ENCODE measurements around the gene LRRFIP1. TPM values are rescaled to one million over a fixed set of nuclear protein-coding genes. Genes with fewer than 3 reads are reported as not detected.
"Not testable (repeated sequence)": the region's sequence is repeated elsewhere in the genome, so short reads cannot be mapped to it uniquely, and the experiment has no call there.

Gene LRRFIP1
- polyA plus RNA-seq, 1 donor (not counting 4 experiments of a cell fraction or from before 2014, with no cell fraction given): 115 TPM

DNA sequence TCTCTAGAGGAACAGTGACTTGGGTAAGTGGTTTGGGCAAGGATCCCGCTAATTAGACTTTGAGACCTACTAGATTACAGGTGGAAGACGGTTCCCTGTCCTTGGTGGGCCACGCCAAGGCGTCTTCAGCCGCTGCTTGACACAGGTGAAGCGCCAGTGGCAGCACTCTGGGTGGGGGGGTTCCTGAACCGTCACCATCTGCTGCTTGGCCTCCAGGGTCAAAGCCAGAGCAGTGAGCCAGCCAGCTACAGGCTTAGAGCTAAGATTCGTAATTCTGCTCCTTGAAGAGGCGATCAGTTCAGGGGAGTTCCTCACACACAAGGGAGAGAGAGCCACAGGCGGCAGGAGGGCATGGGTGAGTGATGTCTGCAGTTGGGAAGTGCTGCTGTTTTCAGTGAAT is 131.8 kb downstream of the LRRFIP1 start:
- dilution Hi-C loops (cut with MboI; ENCODE audit: extremely low pct_ligation_motif_present, low sequenced_read_pairs): no loop called here
- DNase-seq (ENCODE audit: low read depth, low spot score) (no peak), FAIRE-seq (no peak)
- Histone ChIP-seq H3K79me2 (ENCODE audit: control insufficient read depth, insufficient read depth, low read length) (no peaks in the 10 kb centered on the region), H2AFZ (ENCODE audit: control insufficient read depth, low read length) (no peak overlapping the region), H3K4me2 (ENCODE audit: control insufficient read depth, extremely low read depth, insufficient read depth, low read depth, low read length) (no peak overlapping the region), H3K4me1 (ENCODE audit: control insufficient read depth, extremely low read depth, insufficient read depth, low read length) (no peaks in the 10 kb centered on the region), H3K27ac (ENCODE audit: control insufficient read depth, insufficient read depth, low read length) (no peak overlapping the region), H3K27me3 (ENCODE audit: control insufficient read depth, extremely low read depth, insufficient read depth, low read length) (no peaks in the 10 kb centered on the region), H3K4me3 (ENCODE audit: control insufficient read depth in 2 of 3, extremely low read depth in 1 of 3, insufficient read depth in 2 of 3, low read depth in 1 of 3, low read length in 3 of 3) (no peak overlapping the region), H3K9ac (ENCODE audit: control insufficient read depth, extremely low read depth, insufficient read depth, low read length) (no peak overlapping the region), H4K20me1 (ENCODE audit: control insufficient read depth, extremely low read depth, insufficient read depth, low read length) (no peaks in the 10 kb centered on the region), H3K36me3 (ENCODE audit: control insufficient read depth in 2 of 2, extremely low read depth in 1 of 2, insufficient read depth in 2 of 2, low read length in 2 of 2) (peaks cover 40 to 58% of the 10 kb centered on the region in 2 experiments), H3K9me3 (ENCODE audit: control insufficient read depth, low read depth, low read length) (no peaks in the 10 kb centered on the region), H3K9me1 (ENCODE audit: control insufficient read depth, extremely low read depth, insufficient read depth, low read length) (no peaks in the 10 kb centered on the region)
- TF ChIP-seq, protein P1, sequence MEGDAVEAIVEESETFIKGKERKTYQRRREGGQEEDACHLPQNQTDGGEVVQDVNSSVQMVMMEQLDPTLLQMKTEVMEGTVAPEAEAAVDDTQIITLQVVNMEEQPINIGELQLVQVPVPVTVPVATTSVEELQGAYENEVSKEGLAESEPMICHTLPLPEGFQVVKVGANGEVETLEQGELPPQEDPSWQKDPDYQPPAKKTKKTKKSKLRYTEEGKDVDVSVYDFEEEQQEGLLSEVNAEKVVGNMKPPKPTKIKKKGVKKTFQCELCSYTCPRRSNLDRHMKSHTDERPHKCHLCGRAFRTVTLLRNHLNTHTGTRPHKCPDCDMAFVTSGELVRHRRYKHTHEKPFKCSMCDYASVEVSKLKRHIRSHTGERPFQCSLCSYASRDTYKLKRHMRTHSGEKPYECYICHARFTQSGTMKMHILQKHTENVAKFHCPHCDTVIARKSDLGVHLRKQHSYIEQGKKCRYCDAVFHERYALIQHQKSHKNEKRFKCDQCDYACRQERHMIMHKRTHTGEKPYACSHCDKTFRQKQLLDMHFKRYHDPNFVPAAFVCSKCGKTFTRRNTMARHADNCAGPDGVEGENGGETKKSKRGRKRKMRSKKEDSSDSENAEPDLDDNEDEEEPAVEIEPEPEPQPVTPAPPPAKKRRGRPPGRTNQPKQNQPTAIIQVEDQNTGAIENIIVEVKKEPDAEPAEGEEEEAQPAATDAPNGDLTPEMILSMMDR (optimal IDR thresholded peaks at IDR 0.05 in 1 of 3, IDR thresholded peaks at IDR 0.05 in 1 of 3, conservative IDR thresholded peaks at IDR 0.05 in 1 of 3; ENCODE audit: extremely low read depth in 1 of 3, insufficient read depth in 2 of 3, low read length in 3 of 3): no peak
- no peak for TF ChIP-seq EZH2 (IDR thresholded peaks at IDR 0.05; ENCODE audit: low read length)

DNA sequence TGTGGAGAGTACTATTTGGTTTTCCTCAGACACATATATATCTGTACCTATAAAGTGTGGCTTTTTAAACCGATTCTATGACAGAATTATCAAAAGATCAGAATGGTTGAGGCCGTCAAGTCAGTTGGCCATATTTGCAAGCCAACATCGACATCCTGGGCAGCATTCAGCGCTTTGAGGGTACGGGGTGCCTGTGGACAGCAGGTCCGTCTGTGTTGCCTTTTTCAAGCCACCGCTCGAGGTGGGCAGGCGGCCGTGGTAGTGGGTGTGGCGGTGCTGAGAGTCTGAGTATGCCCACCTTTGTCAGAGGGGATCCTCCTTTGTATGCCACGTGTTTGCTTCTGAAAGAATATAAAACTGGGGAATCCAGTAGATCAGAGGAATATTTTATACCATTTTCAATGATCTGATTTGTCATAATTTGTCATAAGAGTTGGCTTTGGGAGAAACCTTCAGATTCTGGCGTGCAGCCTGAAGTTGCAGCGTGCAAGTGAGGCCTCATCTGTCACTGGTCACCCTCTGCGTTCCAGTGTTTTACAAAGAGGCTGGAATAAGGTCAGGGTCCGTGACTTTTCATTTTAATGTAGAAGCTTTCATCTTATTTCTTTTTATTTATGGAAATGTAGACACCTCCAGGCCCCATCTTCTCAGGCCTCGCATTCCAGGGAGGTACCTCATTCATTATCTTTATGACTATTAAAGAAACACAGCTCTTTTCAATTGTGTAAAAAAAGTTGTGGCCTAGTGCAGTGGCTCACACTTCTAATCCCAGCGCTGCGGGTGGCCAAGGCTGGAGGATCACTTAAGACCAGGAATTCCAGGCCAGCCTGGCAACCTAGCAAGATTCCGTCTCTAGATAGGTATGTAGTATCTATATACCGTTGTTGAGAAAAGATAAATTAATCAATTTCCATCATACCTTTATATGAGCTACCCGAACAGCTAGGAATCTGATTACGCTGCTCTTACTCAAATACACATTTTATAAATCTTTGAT is 133.4 kb downstream of the LRRFIP1 start:
- H3K9me3 ChIP-seq (ENCODE audit: control insufficient read depth, low read depth, low read length): no peaks in the 10 kb centered on the region
- dilution Hi-C loops (cut with MboI; ENCODE audit: extremely low pct_ligation_motif_present, low sequenced_read_pairs): no loop called here
- H3K79me2 ChIP-seq (ENCODE audit: control insufficient read depth, insufficient read depth, low read length): no peaks in the 10 kb centered on the region
- H3K36me3 ChIP-seq (ENCODE audit: control insufficient read depth in 2 of 2, extremely low read depth in 1 of 2, insufficient read depth in 2 of 2, low read length in 2 of 2): peaks cover 34 to 48% of the 10 kb centered on the region in 2 experiments
- H3K27ac ChIP-seq (ENCODE audit: control insufficient read depth, insufficient read depth, low read length): no peak overlapping the region
- no peak overlapping the region for H3K4me2 ChIP-seq (ENCODE audit: control insufficient read depth, extremely low read depth, insufficient read depth, low read depth, low read length)
- no peaks in the 10 kb centered on the region for H4K20me1 ChIP-seq (ENCODE audit: control insufficient read depth, extremely low read depth, insufficient read depth, low read length)
- no peak overlapping the region for H2AFZ ChIP-seq (ENCODE audit: control insufficient read depth, low read length)
- FAIRE-seq (no peak), DNase-seq (ENCODE audit: low read depth, low spot score) (no peak)
- H3K9me1 ChIP-seq (ENCODE audit: control insufficient read depth, extremely low read depth, insufficient read depth, low read length): no peaks in the 10 kb centered on the region
- no peak overlapping the region for H3K4me3 ChIP-seq (ENCODE audit: control insufficient read depth in 2 of 3, extremely low read depth in 1 of 3, insufficient read depth in 2 of 3, low read depth in 1 of 3, low read length in 3 of 3)
- H3K27me3 ChIP-seq (ENCODE audit: control insufficient read depth, extremely low read depth, insufficient read depth, low read length): no peaks in the 10 kb centered on the region
- no peak for TF ChIP-seq EZH2 (IDR thresholded peaks at IDR 0.05; ENCODE audit: low read length)
- TF ChIP-seq, protein P1 (optimal IDR thresholded peaks at IDR 0.05 in 1 of 3, IDR thresholded peaks at IDR 0.05 in 1 of 3, conservative IDR thresholded peaks at IDR 0.05 in 1 of 3; ENCODE audit: extremely low read depth in 1 of 3, insufficient read depth in 2 of 3, low read length in 3 of 3): no peak
- H3K9ac ChIP-seq (ENCODE audit: control insufficient read depth, extremely low read depth, insufficient read depth, low read length): no peak overlapping the region
- H3K4me1 ChIP-seq (ENCODE audit: control insufficient read depth, extremely low read depth, insufficient read depth, low read length): no peaks in the 10 kb centered on the region

GRCh38 chr2:237762291-237763182 is 135.2 kb downstream of the LRRFIP1 start:
- dilution Hi-C loops (cut with MboI; ENCODE audit: extremely low pct_ligation_motif_present, low sequenced_read_pairs); H3K4me2 ChIP-seq (ENCODE audit: control insufficient read depth, extremely low read depth, insufficient read depth, low read depth, low read length); H3K9me1 ChIP-seq (ENCODE audit: control insufficient read depth, extremely low read depth, insufficient read depth, low read length); H3K4me3 ChIP-seq (ENCODE audit: control insufficient read depth in 2 of 3, extremely low read depth in 1 of 3, insufficient read depth in 2 of 3, low read depth in 1 of 3, low read length in 3 of 3); H3K79me2 ChIP-seq (ENCODE audit: control insufficient read depth, insufficient read depth, low read length); H3K9ac ChIP-seq (ENCODE audit: control insufficient read depth, extremely low read depth, insufficient read depth, low read length); DNase-seq (ENCODE audit: low read depth, low spot score); H3K9me3 ChIP-seq (ENCODE audit: control insufficient read depth, low read depth, low read length); H3K27ac ChIP-seq (ENCODE audit: control insufficient read depth, insufficient read depth, low read length); H4K20me1 ChIP-seq (ENCODE audit: control insufficient read depth, extremely low read depth, insufficient read depth, low read length); H3K27me3 ChIP-seq (ENCODE audit: control insufficient read depth, extremely low read depth, insufficient read depth, low read length); H2AFZ ChIP-seq (ENCODE audit: control insufficient read depth, low read length); H3K4me1 ChIP-seq (ENCODE audit: control insufficient read depth, extremely low read depth, insufficient read depth, low read length): not testable (repeated sequence)
- H3K36me3 ChIP-seq (ENCODE audit: control insufficient read depth in 2 of 2, extremely low read depth in 1 of 2, insufficient read depth in 2 of 2, low read length in 2 of 2): peaks cover 33 to 51% of the 10 kb centered on the region in 2 experiments
- FAIRE-seq: peak; percentile 62
